ENCODE results near the gene SLC22A2.

SLC22A2 gene

DNA sequence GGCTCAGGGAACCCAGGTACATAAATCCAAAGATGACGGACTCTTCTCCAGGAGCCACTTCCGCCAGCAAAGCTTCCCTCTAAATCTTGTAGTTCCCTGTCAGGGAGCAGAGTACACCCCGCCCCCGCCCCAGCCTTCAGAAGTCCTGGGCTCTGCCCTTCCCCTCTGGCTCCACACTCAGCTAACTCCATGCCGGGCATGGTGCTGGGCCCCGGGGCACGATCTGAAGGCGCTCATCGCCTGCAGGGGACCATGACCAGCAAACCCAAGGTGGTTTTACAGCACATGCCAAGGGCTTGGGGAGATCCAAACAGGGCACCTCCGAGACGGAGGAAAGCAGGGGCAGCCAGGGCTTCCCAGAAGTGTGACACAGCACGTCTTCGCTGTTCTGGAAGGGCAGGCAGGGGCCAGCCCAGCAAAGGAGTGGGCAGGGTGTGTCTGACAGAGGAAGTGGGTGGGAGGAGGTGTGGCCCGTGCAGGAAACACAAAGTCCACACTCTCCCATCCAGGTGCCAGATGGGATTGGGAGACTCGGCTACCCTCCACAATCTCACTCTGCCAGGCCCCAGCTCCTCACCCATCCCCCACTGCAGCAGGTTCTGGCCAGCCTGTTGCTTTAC, 41.6 kb upstream of the SLC22A2 start:
- no peak for TF ChIP-seq SIN3A (IDR thresholded peaks at IDR 0.05; ENCODE audit: borderline replicate concordance, insufficient read depth, low read length)
- TF ChIP-seq POLR2AphosphoS5 (IDR thresholded peaks at IDR 0.05; ENCODE audit: low read depth, low read length), result no peak
- TF ChIP-seq, protein P1, sequence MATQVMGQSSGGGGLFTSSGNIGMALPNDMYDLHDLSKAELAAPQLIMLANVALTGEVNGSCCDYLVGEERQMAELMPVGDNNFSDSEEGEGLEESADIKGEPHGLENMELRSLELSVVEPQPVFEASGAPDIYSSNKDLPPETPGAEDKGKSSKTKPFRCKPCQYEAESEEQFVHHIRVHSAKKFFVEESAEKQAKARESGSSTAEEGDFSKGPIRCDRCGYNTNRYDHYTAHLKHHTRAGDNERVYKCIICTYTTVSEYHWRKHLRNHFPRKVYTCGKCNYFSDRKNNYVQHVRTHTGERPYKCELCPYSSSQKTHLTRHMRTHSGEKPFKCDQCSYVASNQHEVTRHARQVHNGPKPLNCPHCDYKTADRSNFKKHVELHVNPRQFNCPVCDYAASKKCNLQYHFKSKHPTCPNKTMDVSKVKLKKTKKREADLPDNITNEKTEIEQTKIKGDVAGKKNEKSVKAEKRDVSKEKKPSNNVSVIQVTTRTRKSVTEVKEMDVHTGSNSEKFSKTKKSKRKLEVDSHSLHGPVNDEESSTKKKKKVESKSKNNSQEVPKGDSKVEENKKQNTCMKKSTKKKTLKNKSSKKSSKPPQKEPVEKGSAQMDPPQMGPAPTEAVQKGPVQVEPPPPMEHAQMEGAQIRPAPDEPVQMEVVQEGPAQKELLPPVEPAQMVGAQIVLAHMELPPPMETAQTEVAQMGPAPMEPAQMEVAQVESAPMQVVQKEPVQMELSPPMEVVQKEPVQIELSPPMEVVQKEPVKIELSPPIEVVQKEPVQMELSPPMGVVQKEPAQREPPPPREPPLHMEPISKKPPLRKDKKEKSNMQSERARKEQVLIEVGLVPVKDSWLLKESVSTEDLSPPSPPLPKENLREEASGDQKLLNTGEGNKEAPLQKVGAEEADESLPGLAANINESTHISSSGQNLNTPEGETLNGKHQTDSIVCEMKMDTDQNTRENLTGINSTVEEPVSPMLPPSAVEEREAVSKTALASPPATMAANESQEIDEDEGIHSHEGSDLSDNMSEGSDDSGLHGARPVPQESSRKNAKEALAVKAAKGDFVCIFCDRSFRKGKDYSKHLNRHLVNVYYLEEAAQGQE (IDR thresholded peaks at IDR 0.05; ENCODE audit: insufficient read depth in 1 of 2, low read depth in 2 of 2, low read length in 2 of 2), result no peak
- no peak for TF ChIP-seq FOXP2 (optimal IDR thresholded peaks at IDR 0.05; ENCODE audit: borderline replicate concordance, extremely low read depth, extremely low read length, insufficient read depth)
- no peak for TF ChIP-seq TAF1 (IDR thresholded peaks at IDR 0.05; ENCODE audit: borderline replicate concordance, insufficient read depth, low read length)

DNA sequence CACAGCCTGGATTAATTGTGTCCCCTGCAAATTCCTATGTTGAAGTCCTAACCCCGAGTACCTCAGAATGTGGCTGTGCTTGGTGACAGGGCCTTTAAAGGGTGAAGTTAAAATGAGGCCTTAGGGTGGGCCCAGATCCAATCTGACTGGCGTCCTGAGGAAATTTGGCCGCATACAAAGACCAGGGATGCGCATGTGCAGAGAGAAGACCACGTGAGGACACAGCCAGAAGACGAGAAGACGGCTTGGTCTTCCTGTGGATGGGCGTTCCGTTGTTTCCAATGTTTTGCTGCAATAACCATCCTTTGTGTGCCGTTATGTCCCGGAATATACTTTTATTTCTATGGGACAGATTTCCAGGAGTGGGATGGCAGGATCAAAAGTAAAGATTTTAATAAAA, 40.9 kb upstream of the SLC22A2 start:
- TF ChIP-seq TAF1 (IDR thresholded peaks at IDR 0.05; ENCODE audit: borderline replicate concordance, insufficient read depth, low read length) (no peak), POLR2AphosphoS5 (IDR thresholded peaks at IDR 0.05; ENCODE audit: low read depth, low read length) (no peak), SIN3A (IDR thresholded peaks at IDR 0.05; ENCODE audit: borderline replicate concordance, insufficient read depth, low read length) (no peak), FOXP2 (optimal IDR thresholded peaks at IDR 0.05; ENCODE audit: borderline replicate concordance, extremely low read depth, extremely low read length, insufficient read depth) (no peak)
- TF ChIP-seq, protein P1 (IDR thresholded peaks at IDR 0.05; ENCODE audit: insufficient read depth in 1 of 2, low read depth in 2 of 2, low read length in 2 of 2), result no peak

DNA sequence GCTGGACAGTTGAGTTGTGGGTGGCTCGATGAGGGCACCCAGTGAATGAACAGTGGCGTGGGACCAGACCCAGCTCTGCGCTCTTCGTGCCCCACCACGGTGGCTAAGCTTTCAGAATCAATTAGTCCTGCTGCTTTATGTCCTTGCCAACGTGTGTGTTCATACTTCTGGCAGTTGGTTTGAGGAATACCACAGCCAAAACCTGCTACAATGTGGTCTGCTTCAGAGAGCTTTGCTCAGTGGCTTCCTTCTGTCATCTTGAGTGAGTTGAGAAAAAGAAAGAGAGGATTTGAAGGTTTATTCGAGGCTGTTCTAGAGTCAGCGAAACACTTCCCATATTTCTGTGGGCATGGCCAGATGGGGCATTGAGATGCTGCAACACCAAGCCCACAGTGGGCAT, 39.5 kb upstream of the SLC22A2 start:
- TF ChIP-seq, protein P1 (IDR thresholded peaks at IDR 0.05; ENCODE audit: insufficient read depth in 1 of 2, low read depth in 2 of 2, low read length in 2 of 2), result no peak
- TF ChIP-seq FOXP2 (optimal IDR thresholded peaks at IDR 0.05; ENCODE audit: borderline replicate concordance, extremely low read depth, extremely low read length, insufficient read depth), result no peak
- TF ChIP-seq SIN3A (IDR thresholded peaks at IDR 0.05; ENCODE audit: borderline replicate concordance, insufficient read depth, low read length), result no peak
- TF ChIP-seq TAF1 (IDR thresholded peaks at IDR 0.05; ENCODE audit: borderline replicate concordance, insufficient read depth, low read length), result no peak
- no peak for TF ChIP-seq POLR2AphosphoS5 (IDR thresholded peaks at IDR 0.05; ENCODE audit: low read depth, low read length)

DNA sequence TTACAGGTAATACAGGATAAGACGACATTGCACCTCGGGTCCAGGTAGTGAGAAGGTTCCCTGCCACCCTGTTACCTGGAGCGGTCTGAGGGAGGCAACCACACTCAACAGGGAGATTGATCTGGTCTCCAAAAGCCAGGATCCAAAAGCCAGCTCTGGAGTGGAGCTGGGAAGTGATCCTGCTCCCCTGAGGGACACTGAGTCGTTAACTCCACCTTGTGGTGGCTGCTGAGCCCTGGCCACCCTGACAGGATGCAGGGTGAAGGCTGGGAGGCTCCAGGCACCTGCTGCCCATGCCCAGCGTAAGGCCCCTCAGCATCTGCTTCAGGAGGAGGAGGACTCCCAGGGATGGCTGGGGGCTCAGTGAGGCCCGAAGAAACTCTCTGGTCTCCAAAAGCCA, 38.7 kb upstream of the SLC22A2 start:
- TF ChIP-seq SIN3A (IDR thresholded peaks at IDR 0.05; ENCODE audit: borderline replicate concordance, insufficient read depth, low read length), result no peak

DNA sequence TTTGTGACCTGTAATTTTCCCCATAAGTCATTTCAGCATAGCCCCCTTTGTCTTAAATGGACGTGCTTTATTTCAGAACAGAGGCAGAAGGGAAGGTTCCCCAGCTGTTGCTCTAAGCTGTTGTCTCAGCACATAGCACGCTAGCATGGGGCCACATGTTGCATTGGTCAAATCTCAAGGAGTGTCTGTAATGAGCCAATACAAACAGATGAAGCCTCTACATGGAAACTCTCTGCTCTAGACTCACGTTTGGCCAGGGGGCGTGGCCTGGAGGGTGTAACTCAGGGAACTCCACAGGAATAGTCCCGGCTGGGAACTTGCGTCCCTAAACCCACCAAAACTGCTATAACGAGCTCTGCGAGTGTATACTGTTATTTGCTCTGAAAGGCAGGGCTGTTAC, 35.2 kb upstream of the SLC22A2 start:
- TF ChIP-seq POLR2AphosphoS5 (IDR thresholded peaks at IDR 0.05; ENCODE audit: low read depth, low read length) (no peak), TAF1 (IDR thresholded peaks at IDR 0.05; ENCODE audit: borderline replicate concordance, insufficient read depth, low read length) (no peak), FOXP2 (optimal IDR thresholded peaks at IDR 0.05; ENCODE audit: borderline replicate concordance, extremely low read depth, extremely low read length, insufficient read depth) (no peak), SIN3A (IDR thresholded peaks at IDR 0.05; ENCODE audit: borderline replicate concordance, insufficient read depth, low read length) (no peak)
- TF ChIP-seq, protein P1 (IDR thresholded peaks at IDR 0.05; ENCODE audit: insufficient read depth in 1 of 2, low read depth in 2 of 2, low read length in 2 of 2), result no peak
